OCI-LY1 (cell line): ENCODE results near the gene EPHA7.

Experiments used
- CTCF ChIP-seq: fragments of 200-600 bp; sonication (generic), shearing (Covaris generic); IDR thresholded peaks from 2 replicates; pipeline ENCODE4 v1.5.1; 2017; ENCODE audit warnings: mild to moderate bottlenecking, antibody characterized with exemption, low read length, moderate library complexity, mixed read lengths
- EZH2 ChIP-seq: fragments of 200-600 bp; sonication (generic), shearing (Covaris generic); IDR thresholded peaks from 2 replicates; pipeline ENCODE4 v1.8.0; 2017; ENCODE audit warnings: borderline replicate concordance, mixed run types, mild to moderate bottlenecking, antibody characterized with exemption, low read length, moderate library complexity, mixed read lengths

GRCh38 chr6:93376026-93376540, 43.3 kb downstream of the EPHA7 start:
- TF ChIP-seq EZH2 (no peak), CTCF (no peak)
